Activated effector memory CD4-positive, alpha-beta T cell treated with Interleukin-2 at 50 U/mL for 16 hours (primary cell): Measurements from ENCODE around the gene NXF2B.
"Not testable (repeated sequence)": the region's sequence is repeated elsewhere in the genome, so short reads cannot be mapped to it uniquely, and the experiment has no call there.

Experiments used
- DNase-seq: peaks from one replicate; pipeline ENCODE4 v3.0.0-alpha.2; 2020

Gene NXF2B

GRCh38 chrX:102439908-102440307 lies at the start of gene NXF2B:
Gene NXF2B, minus strand, starts transcription at chrX:102440008. Its CDS starts 59,972 bp downstream, at chrX:102380036.
- DNase-seq: not testable (repeated sequence)

DNA sequence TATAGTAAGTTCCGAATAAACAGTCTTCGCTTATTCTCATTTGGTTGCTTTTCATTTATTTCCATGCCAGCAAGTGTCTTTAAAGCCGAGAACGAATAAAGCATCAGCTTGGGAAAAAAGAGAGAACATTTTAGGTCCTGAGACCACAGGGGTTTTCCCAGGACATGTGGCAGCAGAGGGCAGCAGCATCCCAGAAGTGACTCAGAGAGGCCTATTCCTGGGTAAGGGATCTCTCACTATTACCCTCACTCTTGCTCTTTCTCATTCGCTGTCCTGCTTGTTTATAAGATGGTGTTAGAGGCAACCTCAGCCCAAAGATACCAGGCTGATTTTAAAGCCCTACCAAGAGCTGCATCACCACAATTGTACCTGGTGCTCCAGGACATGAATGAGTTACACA lies 39.0 kb upstream of the NXF2B start:
- DNase-seq: not testable (repeated sequence)

- not testable (repeated sequence) for DNase-seq
Measured at GRCh38 chrX:102471762-102472220, 32.0 kb upstream of the NXF2B start, which contains the start of gene TCP11X2. Gene TCP11X2, minus strand, starts transcription at chrX:102471812.

DNA sequence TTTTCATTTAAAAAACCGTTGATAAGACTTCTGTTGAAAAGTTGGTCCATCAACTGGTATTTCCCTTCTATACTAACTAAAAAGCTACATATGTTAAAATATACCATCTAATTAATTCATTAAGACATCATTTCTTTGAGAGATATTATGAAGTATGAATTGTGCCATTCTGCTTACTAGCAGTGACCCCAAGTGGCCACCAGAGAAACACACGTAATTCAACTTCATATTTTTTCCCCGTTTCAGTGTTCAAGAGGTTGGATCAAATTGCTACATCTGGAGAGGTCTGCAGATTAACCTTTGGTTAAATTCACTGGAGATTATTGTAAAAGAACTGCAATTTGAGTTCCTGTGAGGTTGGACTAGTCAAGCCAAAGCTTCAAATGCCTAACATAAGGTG lies 30.4 kb upstream of the NXF2B start:
- DNase-seq: not testable (repeated sequence)

- not testable (repeated sequence) for DNase-seq
Measured at GRCh38 chrX:102458615-102459014, 18.8 kb upstream of the NXF2B start.

GRCh38 chrX:102414493-102414892 lies 25.3 kb downstream of the NXF2B start:
- not testable (repeated sequence) for DNase-seq

DNA sequence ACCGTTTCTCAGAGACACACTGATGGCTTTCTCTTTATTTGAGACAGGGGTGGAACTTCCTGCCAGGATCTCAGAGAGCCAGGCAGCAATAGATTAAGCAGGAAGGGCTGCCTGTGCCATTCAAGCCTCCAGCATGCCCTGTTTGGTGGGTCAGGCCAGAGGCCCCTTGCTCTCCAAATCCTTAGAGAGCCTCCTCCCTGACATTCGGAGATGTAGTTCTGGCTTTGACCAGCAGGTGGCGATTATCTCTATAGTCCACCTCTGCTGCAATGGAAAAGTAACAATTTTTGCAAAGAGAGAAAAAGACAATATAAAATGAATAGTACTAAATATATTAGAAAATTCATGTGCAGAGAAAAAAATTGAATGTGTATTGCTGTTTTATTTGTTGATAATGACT lies 93.9 kb downstream of the NXF2B start:
- DNase-seq: peak; percentile 28

DNA sequence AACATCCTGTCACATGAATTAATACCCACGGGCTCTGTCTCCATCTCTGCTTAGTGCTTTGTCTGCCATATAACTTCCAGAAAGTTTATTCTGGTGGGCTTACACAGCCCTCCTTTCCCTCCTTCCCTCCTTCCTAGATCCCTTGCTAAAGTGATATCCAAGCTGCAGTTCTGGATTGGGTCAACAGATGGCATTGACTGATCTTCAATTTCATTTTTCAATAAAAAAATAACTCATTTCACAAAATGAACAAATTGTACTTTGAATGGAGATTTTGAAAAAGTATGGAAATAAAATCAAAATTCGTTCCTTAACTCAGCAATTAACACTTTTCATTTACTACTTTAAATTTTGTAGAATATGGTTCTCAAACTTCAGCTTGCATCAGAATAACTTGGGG lies 97.9 kb downstream of the NXF2B start:
- DNase-seq: no peak

DNA sequence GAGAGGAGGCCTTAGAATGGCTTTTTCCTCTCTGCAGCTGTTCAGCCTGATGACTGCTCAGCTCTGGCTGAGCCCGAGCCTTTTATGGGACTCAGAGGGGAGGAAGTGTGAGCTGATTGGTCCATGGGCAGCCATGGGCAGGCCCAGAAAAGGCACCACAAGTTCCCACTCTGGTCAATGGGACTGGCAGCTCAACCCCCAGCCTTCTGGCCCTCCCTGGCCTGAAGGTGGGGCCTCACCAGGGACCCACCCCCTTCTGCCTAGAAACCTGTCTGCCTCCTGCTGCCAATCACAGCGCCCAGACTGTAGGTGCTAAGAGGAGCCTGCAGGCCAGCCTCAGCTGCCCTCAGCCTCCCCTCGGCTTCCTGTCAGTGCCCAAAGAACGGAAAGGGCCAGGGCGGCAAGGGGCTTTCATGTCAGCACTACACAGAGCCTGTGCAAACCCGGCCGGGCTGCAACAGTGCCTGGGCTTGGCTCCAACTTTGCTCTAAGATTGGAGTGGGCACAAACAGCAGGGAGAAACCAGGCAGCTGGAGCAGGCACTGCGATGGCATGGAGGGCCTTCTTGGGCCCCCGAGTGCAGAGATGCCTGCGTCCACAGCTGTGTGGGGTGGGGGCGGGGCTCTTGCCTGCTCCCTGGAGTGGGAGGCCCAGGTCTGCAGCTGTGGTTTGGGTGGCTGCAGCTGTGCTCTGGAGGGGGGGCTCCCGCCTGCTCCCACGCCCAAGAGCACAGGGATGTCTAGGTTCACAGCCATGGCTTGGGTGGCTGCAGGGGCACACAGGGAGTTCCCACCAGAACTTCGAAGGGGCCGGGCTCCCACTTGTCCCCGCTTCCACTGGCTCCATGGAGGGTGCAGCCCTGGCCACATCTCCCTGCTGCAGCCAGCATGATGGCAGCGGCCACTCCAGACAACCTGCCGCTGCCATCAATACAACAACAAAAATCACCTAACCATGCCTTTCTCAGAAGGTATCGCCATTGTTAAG lies 100.2 kb downstream of the NXF2B start:
- DNase-seq: no peak

- DNase-seq: no peak
Measured at GRCh38 chrX:102338162-102338561, 101.6 kb downstream of the NXF2B start.
